Right atrium auricular region (tissue), 2 donors: Measurements from ENCODE around the gene RIPK3. TPM values are rescaled to one million over a fixed set of nuclear protein-coding genes. Genes with fewer than 3 reads are reported as not detected.
A peak's percentile ranks its signal among the peaks of the same experiment; 100 is the strongest.

Experiments
- DNase-seq: peaks from one replicate; pipeline ENCODE4 v3.0.0-alpha.2; 2019; ENCODE audit warnings: low spot score
- H3K27ac ChIP-seq, 2 donors: fragments of 200-600 bp; sonication (generic); 1 replicate in 1 of 2; 2 replicates in 1 of 2; pipeline ENCODE4 v1.5.1; 2016 to 2019
- H3K27me3 ChIP-seq, 2 donors: fragments of 200-600 bp; sonication (generic); one replicate each; pipeline versions ENCODE4 v1.5.1 to v1.6.0; 2017 to 2019
- H3K36me3 ChIP-seq: fragments of 200-600 bp; sonication (generic); one replicate; pipeline ENCODE4 v1.5.1; 2016
- H3K4me1 ChIP-seq, 2 donors: fragments of 200-600 bp; sonication (generic); one replicate each; pipeline versions ENCODE4 v1.5.1 to v1.6.0; 2017 to 2019
- H3K4me3 ChIP-seq, 2 donors: fragments of 200-600 bp; sonication (generic); 1 replicate in 1 of 2; 2 replicates in 1 of 2; pipeline ENCODE4 v1.5.1; 2017 to 2019; ENCODE audit warnings: mild to moderate bottlenecking in 1 of 2, moderate library complexity in 1 of 2
- H3K9me3 ChIP-seq, 2 donors: fragments of 200-600 bp; sonication (generic); one replicate each; pipeline ENCODE4 v1.5.1; 2019
- total RNA-seq, 2 donors: library from RNA; depleted of rRNA; stranded (reverse); fragments of >200 nt; gene quantifications; one replicate each; pipeline ENCODE4 v1.1.0, GENCODE V29; 2016
- TF ChIP-seq, protein P1 (sequence below), 2 donors: fragments of 200-600 bp; sonication (generic); IDR thresholded peaks; one replicate each; pipeline ENCODE4 v1.5.1; 2019; ENCODE audit warnings: antibody characterized with exemption in 2 of 2

Gene RIPK3
- total RNA-seq, 2 donors from 2014 or later: 1.9 to 3.8 TPM

GRCh38 chr14:24370748-24371147, 31.0 kb upstream of the RIPK3 start:
- Histone ChIP-seq H3K4me3 (no peak overlapping the region), H3K4me1 (peaks cover 0 to 42% of the 10 kb centered on the region in 2 donors), H3K36me3 (peaks cover 6% of the 10 kb centered on the region), H3K27me3 (peaks cover 0 to 4% of the 10 kb centered on the region in 2 donors), H3K9me3 (no peaks in the 10 kb centered on the region), H3K27ac (no peak overlapping the region)
- DNase-seq: no peak
- TF ChIP-seq, protein P1, sequence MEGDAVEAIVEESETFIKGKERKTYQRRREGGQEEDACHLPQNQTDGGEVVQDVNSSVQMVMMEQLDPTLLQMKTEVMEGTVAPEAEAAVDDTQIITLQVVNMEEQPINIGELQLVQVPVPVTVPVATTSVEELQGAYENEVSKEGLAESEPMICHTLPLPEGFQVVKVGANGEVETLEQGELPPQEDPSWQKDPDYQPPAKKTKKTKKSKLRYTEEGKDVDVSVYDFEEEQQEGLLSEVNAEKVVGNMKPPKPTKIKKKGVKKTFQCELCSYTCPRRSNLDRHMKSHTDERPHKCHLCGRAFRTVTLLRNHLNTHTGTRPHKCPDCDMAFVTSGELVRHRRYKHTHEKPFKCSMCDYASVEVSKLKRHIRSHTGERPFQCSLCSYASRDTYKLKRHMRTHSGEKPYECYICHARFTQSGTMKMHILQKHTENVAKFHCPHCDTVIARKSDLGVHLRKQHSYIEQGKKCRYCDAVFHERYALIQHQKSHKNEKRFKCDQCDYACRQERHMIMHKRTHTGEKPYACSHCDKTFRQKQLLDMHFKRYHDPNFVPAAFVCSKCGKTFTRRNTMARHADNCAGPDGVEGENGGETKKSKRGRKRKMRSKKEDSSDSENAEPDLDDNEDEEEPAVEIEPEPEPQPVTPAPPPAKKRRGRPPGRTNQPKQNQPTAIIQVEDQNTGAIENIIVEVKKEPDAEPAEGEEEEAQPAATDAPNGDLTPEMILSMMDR (IDR thresholded peaks at IDR 0.05): no peak

GRCh38 chr14:24369907-24370687, 30.3 kb upstream of the RIPK3 start:
- Histone ChIP-seq H3K4me1 (peaks cover 0 to 48% of the 10 kb centered on the region in 2 donors), H3K27me3 (peaks cover 0 to 4% of the 10 kb centered on the region in 2 donors), H3K4me3 (no peak overlapping the region), H3K27ac (no peak overlapping the region), H3K9me3 (no peaks in the 10 kb centered on the region), H3K36me3 (peaks cover 6% of the 10 kb centered on the region)
- DNase-seq: no peak
- TF ChIP-seq, protein P1 (IDR thresholded peaks at IDR 0.05): no peak

DNA sequence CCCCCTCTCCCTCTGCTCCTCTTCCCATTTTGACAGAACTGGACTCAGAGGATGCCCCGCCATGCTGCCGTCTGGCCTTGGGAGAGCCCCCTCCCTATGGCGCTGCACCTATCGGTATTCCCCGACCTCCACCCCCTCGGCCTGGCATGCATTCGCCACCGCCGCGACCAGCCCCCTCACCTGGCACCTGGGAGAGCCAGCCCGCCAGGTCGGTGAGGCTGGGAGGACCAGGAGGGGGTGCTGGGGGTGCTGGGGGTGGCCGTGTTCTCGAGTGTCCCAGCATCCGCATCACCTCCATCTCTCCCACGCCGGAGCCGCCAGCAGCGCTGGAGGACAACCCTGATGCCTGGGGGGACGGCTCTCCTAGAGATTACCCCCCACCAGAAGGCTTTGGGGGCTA, 29.7 kb upstream of the RIPK3 start:
- TF ChIP-seq, protein P1 (IDR thresholded peaks at IDR 0.05): no peak
- peaks cover 0 to 48% of the 10 kb centered on the region in 2 donors for H3K4me1 ChIP-seq
- DNase-seq: no peak
- no peaks in the 10 kb centered on the region for H3K9me3 ChIP-seq
- H3K27me3 ChIP-seq: peaks cover 0 to 4% of the 10 kb centered on the region in 2 donors
- peak overlapping the region; percentile 83 to 93 for H3K27ac ChIP-seq
- peaks cover 6% of the 10 kb centered on the region for H3K36me3 ChIP-seq
- peak overlapping the region; percentile 59 to 60 for H3K4me3 ChIP-seq

DNA sequence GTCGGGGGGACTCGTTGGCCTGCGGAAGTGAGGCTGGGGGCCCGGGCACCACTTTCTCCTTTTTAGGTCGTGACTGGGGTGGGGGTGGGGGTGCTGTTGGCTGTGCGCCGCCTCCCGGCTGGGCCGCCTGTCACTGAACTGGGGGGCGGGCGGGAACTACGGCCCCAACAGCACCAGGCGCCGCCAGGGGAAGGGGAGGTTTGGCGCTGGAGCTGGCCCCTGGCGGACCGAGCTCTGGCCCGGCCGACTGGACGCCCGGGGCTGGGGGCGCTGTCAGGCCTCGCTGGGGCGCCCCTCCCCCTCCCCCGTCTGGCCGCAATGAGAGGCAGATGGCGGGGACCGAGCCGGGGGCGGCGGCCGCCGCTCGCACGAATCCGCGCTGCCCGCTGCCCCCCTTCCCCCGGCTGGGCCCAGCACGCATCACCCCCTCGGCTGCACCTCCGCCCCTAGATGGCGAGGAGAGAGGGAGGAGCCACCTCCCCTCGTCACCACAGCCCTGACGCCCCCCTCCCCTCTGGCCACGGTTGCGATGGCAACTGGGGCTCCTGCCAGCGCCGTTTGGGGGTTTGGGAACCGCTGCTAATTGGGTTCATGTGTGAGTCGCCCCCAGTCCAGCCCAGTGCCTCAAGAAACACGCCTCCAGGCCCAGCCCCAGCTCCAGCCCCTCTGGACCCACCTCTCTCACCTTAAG, 28.9 kb upstream of the RIPK3 start:
- peaks cover 0 to 48% of the 10 kb centered on the region in 2 donors for H3K4me1 ChIP-seq
- TF ChIP-seq, protein P1 (IDR thresholded peaks at IDR 0.05): peak in 1 of 2 donors; percentile 22
- peaks cover 2% of the 10 kb centered on the region for H3K36me3 ChIP-seq
- peak overlapping the region; percentile 59 to 60 for H3K4me3 ChIP-seq
- peaks cover 0 to 4% of the 10 kb centered on the region in 2 donors for H3K27me3 ChIP-seq
- no peaks in the 10 kb centered on the region for H3K9me3 ChIP-seq
- H3K27ac ChIP-seq: peak overlapping the region; percentile 83 to 93
- no peak for DNase-seq

DNA sequence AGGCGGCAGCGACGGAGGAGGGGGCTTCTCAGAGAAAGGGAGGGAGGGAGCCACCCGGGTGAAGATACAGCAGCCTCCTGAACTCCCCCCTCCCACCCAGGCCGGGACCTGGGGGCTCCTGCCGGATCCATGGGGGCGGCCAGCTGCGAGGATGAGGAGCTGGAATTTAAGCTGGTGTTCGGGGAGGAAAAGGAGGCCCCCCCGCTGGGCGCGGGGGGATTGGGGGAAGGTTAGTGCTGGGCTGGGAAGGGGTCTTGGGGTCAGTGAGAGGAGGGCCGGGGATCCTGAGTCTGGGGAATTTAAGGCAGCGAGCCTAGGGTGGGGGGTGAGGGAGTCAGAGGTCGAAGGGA, 28.4 kb upstream of the RIPK3 start:
- Histone ChIP-seq H3K36me3 (no peaks in the 10 kb centered on the region), H3K27me3 (peaks cover 0 to 4% of the 10 kb centered on the region in 2 donors), H3K27ac (peak overlapping the region; percentile 83 to 93), H3K9me3 (no peaks in the 10 kb centered on the region), H3K4me1 (peaks cover 0 to 48% of the 10 kb centered on the region in 2 donors), H3K4me3 (peak overlapping the region; percentile 59 to 60)
- TF ChIP-seq, protein P1 (IDR thresholded peaks at IDR 0.05): no peak
- no peak for DNase-seq
